GM18867 (cell line): ENCODE measurements around the gene PAFAH1B1.
"Not testable (repeated sequence)": the region's sequence is repeated elsewhere in the genome, so short reads cannot be mapped to it uniquely, and the experiment has no call there.

ENCODE experiments used
- ATAC-seq: cut with Tn5 transposase; IDR thresholded peaks from one replicate; pipeline ENCODE4 v1.9.1; 2021; ENCODE audit warnings: mild to moderate bottlenecking, moderate library complexity; ENCODE audit not compliant: unreplicated experiment

Gene PAFAH1B1

DNA sequence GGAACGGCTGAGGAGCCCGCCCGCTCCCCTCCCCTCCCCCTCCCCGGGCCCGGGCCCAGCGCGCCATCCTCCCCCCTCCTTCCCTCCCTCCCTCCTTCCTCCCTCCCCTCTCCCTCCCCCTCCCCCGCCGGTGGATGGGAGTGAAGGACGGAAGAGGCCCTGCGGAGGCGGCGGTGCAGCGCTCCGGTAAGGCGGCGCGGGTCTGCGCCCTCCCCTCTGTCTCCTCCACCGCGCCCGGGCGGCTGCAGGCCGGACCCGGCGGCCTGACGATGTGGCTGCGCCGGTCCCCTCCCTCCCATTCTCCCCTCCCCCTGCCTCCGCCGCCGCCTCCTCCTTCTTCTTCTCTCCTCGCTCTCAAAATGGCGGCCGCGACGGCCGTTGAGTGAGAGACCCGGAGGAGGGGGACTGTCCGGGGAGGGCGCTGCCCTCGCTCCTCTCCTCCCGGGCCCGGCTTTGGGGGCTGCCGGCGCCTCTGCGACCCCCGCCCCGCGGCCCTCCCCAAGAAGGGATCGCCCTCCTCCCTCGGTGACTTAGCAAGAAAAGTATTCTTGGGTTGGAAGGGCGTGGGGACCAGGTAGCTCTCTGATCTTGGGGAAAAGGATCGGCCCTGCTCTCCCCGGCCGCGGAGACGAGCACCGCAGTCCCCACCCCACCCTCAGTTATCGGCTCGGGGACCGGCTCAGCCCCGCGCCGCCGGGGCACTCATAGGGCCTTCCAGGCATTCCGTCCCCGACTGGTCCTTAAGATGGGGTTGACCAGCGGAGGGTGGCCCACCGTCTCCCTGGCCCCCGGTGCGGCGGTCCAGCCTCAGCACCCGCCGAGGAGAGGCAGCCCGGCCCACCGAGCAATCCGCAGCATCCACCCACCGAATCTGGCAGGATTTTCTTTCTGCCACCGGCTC, 617 bp downstream of the PAFAH1B1 start:
- ATAC-seq, result peak; percentile 42

DNA sequence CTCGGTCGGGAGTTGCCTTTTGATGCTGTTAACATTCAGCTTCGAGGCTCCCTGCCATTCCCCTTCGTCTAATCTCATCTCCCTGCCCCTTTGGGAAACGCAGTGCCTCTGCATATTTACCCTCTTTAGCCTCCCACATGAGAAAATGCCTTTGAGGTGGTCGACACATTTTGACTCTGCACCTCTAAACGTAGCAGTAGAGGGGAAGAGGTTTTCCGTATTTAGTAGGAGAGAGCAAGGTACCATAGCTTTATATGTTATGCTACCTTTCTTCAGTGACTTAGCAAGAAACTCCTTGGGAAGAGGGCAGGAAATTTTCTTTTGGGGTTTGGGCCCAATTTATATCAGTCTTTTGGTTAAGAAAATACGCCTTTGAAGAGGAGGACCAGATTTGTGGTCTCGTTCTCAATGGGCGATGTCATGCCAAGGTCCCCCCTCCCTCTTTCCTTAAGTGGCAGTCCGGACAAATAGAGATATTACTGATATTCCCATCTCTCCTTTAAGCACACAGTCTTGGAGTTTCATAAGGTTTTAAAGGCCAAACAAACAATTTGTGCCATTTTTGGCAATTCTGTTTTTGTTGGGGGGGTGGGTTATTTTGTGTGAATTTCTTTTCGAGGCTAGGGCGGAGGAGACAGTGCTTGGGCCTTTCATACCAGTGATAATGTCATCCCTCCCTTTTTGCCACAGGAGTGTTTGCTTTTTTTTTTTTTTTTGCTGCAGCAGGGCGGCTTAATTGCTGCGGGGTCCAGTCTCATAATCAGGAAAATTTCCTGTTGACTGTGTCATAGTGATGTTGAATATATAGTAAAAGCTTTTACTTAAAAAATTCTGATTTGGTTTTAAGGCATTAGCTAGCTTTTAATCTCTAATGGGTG, 1.5 kb downstream of the PAFAH1B1 start:
- ATAC-seq, result no peak

DNA sequence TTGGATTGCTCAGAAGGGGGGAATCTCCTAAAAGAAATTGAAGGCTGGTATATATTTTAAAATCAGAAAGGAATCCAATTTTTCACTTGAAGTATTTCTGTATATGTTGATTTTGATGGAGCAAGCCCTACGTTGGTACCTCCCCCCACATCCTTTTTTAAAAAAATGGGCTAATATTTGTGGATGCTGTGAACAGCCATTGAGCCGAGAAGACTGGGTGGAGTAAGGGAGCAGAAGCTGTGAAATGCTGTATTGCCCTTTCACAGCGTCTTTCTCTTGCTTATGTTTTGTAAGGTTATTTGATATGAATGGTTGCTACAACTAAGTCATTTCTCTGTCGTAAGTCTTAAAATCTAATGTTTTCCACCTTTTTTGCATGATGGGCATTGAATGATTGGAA, 2.3 kb downstream of the PAFAH1B1 start:
- ATAC-seq, result no peak

DNA sequence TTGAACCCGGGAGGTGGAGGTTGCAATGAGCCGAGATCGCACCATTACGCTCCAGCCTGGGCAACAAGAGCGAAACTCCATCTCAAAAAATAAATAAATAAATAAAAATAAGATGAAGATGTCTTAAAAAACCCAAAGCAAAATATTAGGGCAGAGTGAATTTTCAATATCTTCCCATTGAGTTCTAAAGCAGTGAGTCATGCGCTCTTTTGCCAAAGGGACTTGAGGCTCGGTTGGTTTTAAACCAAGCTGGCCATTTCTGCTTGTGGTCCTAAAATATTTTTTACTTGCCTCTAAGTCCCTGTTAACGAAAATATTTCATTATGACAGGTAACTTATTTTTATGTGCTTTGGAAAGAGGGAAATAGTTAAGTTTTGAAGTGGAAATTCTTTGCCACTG, 4.7 kb downstream of the PAFAH1B1 start:
- no peak for ATAC-seq

DNA sequence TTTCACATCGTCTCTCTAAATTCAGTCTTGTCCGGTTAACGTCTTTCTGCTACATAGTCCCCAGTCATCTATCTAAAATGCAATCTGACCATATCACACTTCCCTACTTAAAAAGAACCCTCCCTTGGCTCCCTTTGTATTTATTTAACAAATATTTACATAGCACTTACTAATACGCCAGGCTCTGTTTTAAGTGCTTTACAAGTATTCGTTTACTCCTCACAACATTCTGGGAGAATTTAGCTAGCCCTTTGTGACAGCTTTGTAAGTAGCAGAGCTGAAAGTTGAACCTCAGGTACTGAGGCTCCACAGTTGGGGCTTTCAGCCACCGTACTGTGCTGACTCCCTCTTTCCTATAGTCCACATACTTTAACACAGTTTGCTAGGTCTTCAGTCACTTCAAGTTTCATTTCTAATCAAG, 9.2 kb downstream of the PAFAH1B1 start:
- ATAC-seq, result no peak

DNA sequence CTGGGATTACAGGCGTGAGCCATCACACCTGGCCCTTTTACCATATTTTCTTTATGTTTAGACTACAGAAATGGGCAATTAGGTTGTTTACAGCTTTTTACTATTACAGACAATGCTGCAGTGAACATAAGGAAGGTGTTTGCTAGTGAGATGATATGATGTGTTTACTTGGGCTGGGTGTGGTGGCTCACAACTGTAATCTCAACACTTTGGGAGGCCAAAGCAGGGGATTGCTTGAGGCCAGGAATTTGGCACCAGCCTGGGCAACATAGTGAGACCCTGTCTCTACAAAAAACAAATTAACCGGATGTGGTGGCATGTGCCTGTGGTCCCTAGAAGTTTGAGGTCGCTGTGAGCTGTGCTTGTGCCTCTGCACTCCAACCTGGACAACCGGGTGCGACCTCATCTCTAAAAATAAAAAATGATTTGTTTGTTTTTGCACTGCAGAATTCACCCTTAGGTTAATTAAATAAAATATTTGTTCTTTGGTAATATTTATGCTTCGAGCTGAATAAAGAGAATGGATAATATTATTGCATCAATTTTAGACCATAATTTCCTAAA, 15.0 kb downstream of the PAFAH1B1 start:
- ATAC-seq, result no peak

GRCh38 chr17:2609091-2609490, 15.6 kb downstream of the PAFAH1B1 start:
- ATAC-seq, result no peak

DNA sequence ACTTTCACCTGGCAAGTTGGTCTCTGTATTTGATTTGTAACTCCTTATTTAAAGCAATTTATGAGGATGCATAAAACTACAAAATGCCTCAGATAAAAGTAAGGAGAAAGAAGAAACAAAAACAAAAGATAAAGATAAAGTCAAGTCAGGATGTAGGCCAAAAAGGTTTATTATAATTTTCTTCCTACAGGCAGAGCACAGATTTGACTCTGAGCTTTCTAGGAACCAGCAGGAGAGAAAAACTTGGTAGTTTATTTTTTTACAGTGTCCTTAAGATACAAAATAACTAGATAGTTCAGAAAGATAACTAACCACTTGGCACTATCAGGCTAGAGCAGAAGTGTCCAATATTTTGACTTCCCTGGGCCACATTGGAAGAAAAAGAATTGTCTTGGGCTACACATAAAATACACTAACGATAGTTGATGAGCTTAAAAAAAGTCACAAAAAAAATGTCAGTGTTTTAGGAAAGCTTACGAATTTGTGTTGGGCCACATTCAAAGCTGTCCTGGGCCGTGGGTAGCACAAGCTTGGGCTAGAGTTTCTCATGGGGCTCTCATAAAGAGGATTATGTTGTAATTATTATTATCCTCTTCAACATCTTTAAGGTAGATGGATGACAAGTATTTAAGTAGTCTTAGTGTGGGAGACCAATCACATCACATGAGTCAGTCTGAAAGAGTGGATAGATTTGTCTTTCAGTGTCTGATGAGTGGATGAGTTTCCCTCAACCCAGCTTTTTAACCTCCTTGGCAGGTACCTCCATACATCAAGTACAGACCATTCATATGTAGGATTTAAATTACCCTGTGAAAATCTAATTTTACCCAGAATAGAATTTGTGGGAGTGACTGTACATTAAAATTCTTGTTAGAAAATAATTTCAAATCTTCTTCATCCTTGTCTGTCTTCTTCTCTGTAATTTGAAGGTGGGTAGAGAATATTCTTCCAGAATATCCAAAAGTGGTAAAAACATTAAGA, 17.0 kb downstream of the PAFAH1B1 start:
- no peak for ATAC-seq

- ATAC-seq, result no peak
Observed at GRCh38 chr17:2611627-2612026, 18.2 kb downstream of the PAFAH1B1 start.

DNA sequence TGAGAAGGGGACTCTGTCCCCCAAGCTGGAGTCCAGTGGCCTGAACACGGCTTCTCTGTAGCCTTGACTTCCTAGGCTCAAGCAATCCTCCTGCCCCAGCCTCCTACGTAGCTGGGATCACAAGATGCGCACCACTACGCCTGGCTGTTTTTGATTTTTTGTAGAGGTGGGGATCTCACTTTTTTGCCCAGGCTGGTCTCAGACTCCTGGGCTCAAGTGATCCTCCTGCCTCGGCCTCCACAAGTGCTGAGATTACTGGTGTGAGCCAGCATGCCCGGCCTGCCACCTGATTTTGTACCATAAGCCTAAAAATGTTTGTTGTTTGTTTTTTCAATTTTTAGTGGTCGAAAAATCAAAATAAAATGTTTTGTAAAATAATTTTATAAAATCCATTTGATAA, 19.2 kb downstream of the PAFAH1B1 start:
- no peak for ATAC-seq

- ATAC-seq, result no peak
Observed at GRCh38 chr17:2613089-2613808, 19.8 kb downstream of the PAFAH1B1 start.

DNA sequence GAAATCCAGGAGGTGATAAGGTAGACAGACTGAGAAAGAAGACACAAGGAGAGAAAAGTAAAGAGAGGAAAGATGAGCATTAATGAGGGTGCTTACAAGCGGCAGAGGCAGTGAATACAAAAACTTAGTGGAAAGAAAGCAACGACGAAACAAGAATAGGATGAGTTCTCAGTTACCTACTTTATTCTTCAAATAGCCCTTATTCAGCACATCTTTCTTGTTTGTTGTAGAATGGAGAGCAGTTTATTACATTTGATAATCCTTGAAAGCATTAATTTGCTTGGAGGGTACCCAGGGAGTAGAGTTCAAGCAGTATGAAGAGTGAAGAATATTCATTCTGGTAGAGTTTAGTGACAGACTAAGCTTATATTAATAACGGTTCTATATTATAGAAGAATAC, 22.4 kb downstream of the PAFAH1B1 start:
- no peak for ATAC-seq

DNA sequence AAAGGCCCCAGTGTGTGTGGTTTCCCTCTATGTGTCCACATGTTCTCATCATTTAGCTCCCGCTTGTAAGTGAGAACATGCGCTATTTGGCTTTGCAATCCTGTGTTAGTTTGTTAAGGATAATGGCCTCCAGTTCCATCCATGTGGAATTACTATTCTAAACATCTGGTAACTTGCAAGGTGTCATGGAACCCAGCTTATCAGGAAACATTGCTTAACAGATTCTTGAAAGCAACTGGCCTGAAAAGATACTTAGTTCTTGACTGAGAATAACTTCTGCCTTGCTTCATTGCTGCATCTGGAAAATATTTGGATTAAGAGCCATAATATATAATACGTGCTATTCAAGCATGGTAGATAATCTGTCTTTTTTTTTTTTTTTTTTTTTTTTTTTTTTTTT, 27.8 kb downstream of the PAFAH1B1 start:
- no peak for ATAC-seq

DNA sequence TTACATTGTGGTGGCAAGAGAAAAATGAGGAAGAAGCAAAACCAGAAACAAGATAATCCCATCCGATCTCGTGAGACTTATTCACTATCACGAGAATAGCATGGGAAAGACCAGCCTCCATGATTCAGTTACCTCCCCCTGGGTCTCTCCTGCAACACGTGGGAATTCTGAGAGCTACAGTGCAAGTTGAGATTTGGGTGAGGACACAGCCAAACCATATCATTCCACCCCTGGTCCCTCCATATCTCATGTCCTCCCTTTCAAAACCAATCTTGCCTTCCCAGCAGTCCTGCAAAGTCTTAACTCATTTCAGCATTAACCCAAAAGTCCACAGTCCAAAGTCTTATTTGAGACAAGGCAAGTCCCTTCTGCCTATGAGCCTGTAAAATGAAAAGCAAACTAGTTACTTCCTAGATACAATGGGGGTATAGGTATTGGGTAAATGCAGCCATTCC, 28.5 kb downstream of the PAFAH1B1 start:
- ATAC-seq, result not testable (repeated sequence)

DNA sequence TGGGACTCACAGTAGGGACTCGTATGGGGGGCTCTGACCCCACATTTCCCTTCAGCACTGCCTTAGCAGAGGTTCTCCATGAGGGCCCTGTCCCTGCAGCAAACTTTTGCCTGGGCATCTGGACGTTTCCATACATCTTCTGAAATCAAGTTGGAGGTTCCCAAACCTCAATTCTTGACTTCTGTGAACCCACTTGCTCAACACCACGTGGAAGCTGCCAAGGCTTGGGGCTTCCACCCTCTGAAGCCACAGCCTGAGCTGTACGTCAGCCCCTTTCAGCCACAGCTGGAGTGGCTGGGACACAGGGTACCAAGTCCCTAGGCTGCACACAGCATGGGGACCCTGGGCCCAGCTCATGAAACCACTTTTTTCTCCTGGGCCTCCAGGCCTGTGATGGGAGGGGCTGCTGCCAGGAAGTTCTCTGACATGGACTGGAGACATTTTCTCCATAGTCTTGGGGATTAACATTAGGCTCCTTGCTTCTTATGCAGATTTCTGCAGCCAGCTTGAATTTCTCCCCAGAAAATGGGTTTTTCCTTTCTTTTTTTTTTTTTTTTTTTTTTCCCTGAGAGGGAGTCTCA, 29.4 kb downstream of the PAFAH1B1 start:
- not testable (repeated sequence) for ATAC-seq

GRCh38 chr17:2624292-2624731, 30.9 kb downstream of the PAFAH1B1 start:
- no peak for ATAC-seq

- not testable (repeated sequence) for ATAC-seq
Observed at GRCh38 chr17:2626626-2627219, 33.3 kb downstream of the PAFAH1B1 start.

DNA sequence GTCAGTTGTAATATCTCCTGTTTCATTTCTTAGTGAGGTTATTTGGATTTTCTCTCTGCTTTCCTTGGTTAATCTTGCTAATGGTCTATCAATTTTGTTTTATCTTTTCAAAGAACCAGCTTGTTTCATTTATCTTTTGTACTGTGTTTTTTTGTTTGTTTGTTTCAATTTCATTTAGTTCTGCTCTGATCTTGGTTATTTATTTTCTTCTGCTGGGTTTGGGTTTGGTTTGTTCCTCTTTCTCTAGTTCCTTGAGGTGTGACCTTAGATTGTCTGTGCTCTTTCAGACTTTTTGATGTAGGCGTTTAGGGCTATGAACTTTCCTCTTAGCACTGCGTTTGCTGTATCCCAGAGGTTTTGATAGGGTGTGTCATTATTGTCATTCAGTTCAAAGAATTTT, 35.5 kb downstream of the PAFAH1B1 start:
- not testable (repeated sequence) for ATAC-seq

GRCh38 chr17:2631211-2631610, 37.8 kb downstream of the PAFAH1B1 start:
- no peak for ATAC-seq
